GM21447 (cell line): Measurements from ENCODE around the gene MTUS2.

Source experiments
- ATAC-seq: cut with Tn5 transposase; IDR thresholded peaks from one replicate; pipeline ENCODE4 v1.9.1; 2021; ENCODE audit not compliant: unreplicated experiment

The MTUS2 gene

GRCh38 chr13:29474991-29475390, 654.9 kb downstream of the MTUS2 start:
- no peak for ATAC-seq

- no peak for ATAC-seq
Measured at GRCh38 chr13:29476046-29476445, 655.9 kb downstream of the MTUS2 start.

DNA sequence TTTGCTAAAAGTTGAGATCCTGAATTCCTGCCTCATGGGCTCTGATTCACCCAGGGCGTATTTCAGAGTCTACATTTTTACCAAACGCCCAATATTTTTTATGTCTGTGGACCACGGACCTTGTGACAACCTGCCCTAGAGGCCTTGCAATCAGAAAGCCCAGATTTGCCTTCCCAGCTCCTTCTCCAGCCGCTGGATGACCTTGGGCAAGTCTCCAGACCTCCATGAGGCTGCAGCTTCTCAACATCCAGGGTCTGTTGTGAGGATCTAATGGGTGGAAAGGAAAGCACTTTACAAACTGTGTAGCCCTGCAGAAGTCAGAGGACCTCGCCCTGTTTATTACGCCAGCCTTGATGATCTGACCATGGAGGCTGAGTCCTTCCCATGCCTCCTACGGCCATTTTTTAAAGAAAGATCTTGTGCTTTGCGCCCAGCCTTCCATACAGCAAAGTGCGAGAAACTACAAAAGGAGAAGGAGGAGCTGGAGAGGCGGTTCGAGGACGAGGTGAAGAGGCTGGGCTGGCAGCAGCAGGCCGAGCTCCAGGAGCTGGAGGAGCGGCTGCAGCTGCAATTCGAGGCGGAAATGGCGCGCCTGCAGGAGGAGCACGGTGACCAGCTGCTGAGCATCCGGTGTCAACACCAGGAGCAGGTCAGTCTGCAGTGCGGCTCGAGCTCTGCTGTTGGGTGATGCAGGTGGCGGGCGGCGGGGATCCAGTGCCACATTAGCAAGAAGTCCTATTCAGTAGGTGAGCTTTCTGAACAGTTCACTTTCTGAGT, 659.8 kb downstream of the MTUS2 start:
- ATAC-seq: no peak

DNA sequence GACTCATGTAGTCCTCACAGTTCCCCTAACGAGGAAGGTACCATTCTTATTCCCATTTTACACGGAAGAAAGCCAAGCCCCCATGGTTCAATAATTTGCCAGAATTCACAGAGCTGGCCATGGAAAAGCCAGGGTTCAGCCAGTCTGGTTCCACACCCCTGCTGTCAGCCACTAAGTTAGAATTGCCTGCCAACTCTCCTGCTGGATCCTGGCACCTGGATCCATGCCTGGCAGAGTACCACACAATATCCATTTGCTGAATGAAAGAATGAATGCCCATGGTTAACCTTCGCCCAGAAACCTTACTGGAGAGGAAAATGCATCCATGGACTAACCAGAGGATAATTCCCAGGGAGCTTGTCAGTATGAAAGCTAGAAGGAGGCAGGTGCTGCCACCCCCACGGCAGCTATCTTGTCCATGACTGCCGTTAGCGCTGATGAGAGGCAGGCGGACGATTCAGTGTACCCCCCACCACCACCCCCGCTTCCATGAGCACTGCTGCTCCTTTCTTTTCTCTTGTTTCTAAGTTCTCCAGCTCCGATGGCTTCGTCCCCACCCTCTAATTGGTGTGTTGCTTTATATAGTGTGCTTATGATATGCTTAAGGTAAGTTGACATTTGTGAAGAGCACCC, 660.9 kb downstream of the MTUS2 start:
- ATAC-seq: no peak

- ATAC-seq: no peak
Measured at GRCh38 chr13:29481603-29482002, 661.5 kb downstream of the MTUS2 start.

DNA sequence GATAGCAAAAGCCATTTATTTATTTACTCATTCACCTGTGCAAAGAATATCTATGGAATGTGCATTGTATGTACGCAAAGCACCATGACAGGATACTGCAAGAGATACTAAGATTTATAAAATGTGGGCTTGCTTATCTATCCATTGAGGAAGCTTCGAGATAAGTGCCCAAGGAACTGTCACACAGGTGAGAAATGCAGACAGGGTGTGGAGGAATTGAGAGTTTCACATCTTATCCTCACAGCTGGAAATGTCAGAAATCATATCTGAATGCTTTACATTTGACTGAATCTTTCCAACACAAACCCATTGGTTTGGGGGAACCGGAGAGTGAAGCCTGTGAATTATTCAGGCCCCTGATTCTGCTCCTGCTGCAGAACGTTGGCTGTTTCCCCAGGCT, 662.4 kb downstream of the MTUS2 start:
- ATAC-seq: no peak

- ATAC-seq: no peak
Measured at GRCh38 chr13:29483211-29483610, 663.1 kb downstream of the MTUS2 start.

DNA sequence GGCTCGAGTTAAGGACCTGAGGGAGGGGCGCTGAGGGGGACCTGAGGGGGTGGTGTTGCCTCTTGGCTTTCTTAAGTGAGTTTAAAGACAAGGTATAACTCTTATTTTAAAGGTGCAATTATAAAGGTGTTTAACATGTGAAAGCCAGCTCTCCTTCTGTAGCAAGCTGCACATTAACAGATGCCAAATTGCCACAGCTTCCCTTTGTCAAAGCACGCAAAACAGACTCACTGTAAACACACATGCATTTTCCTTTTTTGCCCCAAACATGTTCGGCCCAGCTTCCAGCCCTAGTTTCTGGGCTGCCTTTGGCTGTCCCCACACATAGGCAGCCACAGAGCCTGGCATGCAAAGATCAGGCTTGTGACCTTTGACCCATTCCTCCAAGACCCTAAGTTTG, 663.5 kb downstream of the MTUS2 start:
- no peak for ATAC-seq

DNA sequence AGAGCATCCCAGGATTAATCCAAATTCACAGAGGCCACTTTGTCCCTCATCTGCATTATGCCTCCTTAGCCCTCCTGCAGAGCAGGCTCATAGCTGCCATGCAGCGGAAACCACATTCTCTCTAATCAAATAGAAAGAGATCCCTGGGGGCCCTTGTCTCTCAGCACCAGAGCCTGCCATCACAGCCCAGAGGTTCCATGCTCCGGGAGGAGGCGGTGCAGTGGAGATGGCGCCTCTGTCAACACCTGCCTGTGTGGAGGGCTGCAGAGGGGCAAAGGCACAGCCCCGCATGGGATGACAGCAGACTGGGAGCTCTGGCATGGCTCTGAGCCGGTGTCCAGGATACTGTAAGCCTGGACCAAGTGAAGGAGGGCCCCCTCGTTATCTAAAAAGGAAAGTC, 664.1 kb downstream of the MTUS2 start:
- no peak for ATAC-seq

- ATAC-seq: no peak
Measured at GRCh38 chr13:29484796-29485195, 664.7 kb downstream of the MTUS2 start.

DNA sequence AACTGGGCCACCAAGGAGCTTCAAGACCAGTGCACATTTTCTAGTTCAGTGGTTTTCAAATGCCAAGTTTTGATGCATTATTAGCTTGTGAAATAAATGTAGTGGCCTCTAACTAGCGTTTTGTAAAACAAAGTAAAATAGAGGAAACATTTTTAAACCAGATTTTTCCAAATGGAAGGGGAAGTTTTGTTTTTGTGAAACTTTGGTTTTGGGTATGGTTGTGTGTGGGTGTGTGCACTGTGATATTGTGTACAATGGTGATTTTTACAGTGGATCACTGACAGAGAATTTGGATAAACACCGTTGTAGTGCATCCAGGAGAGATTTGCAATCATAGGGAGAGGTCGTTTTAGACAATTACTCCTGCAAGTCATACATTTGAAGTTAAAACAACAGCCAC, 666.4 kb downstream of the MTUS2 start:
- ATAC-seq: no peak

DNA sequence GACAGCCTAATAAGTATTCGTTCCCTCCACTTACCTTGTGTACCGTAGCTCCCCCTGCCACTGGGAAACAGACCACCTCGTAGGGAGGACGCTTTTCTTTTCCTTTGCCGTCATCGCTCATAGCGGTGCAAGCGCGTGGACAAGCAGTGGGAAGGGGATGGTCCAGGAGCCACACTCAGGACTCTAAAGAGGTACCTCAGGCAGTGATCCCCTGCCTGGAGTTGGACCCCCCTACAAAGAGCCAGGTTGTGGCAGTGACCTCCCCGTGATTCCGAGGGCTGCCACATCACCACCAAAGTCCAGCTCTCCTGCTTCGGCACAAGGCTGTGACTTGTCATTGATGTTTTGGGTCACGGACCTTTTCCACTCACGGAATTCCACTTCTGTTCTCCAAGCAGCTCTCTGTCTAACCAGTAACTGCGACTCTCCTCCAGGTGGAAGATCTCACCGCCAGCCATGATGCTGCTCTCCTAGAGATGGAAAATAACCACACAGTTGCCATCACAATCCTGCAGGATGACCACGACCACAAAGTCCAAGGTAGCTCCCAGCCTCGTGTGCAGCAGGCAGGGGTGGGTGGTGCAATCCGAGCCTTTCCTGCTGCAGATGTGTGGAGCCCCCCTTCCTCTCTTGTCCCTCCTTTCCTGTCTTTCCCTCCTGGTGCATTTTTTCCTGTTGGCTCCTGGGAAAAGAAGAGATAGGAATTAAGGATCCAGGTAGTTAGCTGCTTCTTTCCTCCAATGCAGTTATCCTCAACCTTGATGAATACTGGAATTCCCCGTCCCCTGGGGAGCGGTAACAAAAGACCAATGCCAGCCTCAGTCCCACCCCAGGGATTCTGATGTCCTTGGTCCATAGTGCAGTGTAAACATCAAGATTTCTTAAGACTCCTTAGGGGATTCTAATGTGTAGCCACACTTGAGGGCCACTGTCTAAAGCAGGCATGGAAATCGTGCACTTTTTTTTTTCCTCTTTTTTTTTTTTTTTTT, 667.6 kb downstream of the MTUS2 start:
- ATAC-seq: no peak

DNA sequence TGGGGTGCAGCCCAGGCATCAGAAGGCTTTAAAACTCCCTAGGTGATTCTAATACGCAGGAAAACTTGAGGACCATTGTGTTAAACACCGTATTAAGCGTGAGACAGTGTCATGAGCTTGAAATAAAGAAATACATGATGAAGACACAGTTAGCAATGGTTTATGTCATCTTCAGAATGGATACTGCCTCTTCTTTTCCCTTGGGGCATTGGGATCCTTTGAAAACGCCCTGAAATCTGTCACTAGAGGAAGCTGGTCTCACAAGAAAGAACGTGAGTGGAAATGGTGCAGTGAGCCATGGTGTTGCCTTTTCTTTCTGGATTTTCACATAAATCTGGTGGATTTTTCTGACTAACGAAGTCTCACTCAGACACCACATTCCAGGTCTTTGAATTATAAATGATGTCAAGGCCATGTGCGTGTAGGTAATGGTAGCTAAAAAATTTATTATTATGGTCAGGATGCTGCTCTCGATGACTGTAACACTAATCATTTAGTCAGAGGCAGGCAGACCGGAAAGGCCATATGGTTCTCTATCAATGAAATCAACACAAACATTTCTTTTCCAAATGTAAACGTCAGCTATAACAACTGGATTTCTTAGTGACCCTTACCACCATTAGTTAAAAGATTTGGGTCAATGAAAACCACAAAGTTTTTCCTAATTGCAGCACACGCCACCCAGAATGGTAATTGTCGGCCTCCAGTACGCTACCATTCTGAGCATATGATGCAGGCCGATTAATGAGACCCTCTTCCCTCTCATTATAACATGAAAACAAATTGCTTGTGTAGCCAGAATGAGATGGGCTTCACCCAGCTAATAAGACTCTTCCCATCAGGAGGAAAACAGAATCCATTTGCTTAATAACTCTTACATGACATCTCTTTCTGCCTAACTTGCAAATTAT, 669.8 kb downstream of the MTUS2 start:
- ATAC-seq: no peak

DNA sequence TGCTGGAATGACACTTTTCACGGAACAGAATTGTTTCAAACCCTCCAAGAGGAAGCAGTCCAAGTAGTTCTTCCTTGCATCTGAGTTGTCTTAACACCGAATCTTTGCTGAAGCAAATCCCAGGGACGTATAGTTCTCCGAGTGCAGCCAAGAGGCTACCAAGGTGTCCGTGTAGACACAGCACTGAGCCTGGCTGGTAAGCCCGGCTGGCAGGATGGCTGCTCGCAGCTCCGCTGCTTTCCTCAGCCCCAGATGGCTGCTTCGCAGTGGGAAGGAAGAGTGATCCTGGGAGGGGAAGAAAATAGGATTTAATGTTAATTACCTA, 670.4 kb downstream of the MTUS2 start:
- ATAC-seq: no peak

DNA sequence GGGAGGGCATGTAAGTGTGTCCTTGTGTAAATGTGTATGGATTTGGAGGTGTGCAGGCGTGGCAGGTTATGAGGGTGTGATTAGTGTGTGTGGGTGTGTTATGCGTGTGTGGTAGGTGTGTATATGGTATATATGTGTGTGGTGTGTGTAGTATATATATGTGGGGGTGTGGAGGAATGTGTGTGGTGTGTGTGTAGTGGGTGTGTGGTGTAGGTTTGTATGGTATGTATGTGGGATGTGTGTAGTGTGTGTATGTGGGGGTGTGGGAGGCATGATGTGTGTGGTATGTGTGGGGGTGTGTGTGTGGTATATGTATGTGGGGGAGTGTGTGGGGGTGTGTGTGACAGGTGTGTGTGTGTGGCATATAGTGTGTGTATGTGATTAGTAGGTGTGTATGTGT, 671.1 kb downstream of the MTUS2 start:
- ATAC-seq: no peak

GRCh38 chr13:29493796-29494195, 673.7 kb downstream of the MTUS2 start:
- ATAC-seq: no peak

DNA sequence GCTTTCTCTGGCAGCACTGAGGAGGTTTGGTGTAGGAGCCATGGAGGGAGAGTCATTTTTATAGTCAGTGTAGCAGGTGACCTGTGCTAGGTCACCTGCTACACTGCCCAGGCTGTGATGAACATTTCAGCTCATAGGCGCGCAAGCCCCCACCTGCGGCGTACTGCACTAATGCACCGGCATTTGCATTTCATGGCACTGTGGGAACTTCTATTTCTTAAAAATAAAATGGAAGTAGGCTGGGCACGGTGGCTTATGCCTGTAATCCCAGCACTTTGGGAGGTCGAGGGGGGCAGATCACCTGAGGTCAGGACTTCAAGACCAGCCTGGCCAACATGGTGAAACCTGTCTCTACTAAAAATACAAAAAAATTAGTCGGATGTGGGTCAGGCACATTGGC, 674.4 kb downstream of the MTUS2 start:
- ATAC-seq: no peak

DNA sequence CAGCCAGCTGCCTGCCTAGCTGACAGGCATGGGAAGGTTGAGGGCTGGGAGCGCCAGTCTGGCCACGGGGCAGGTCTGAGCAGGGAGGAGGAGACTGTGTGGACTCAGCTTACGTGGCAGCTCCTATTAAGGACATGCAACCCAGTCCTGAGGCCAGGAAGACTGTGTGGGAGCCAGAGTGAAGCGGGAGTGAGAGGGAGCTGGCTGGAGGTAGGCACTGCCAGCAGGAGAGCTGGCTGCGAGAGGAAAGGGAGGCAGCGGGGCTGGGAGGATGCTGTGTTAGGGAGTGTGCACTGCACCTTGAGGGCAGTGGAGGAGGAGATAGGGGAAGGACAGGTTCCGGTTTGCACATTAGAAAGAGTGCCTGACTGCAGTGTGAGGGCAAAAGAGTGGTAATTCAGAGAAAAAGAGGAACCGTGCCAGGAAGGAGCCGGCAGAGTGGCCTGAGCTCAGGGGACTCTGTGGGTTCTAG, 676.1 kb downstream of the MTUS2 start:
- ATAC-seq: peak; percentile 70

- no peak for ATAC-seq
Measured at GRCh38 chr13:29497137-29497654, 677.1 kb downstream of the MTUS2 start.

DNA sequence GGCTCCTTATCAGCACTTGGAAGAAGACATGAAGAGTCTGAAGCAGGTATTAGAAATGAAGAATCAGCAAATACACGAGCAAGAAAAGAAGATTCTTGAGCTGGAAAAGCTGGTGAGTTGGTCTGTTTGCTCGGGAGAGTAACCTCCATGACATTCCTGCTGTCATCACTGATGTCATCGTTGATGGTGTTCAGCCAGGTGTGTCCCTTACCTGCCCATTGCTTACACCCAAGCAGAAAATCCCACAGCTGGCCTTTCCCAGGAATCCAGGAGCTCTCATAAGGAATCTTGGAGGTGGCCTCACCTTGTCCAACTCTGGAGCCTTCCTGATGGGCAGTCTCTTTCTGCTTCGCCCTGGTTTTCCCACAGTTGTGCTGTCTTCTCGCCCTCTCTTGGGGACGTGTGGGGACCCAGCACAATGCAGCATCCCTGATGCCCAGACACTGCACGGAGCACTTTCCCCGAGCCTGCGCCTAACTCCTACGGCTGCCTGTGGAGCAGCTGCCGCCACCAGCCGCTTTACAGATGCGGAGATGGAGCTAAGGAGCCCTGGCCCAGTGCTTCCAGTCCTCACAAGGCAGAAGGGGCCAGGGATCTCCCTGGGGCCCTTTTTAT, 678.4 kb downstream of the MTUS2 start:
- no peak for ATAC-seq
